ENCODE data around the gene SDF2L1.
"Not testable (repeated sequence)": the region's sequence is repeated elsewhere in the genome, so short reads cannot be mapped to it uniquely, and the experiment has no call there.

The SDF2L1 gene

DNA sequence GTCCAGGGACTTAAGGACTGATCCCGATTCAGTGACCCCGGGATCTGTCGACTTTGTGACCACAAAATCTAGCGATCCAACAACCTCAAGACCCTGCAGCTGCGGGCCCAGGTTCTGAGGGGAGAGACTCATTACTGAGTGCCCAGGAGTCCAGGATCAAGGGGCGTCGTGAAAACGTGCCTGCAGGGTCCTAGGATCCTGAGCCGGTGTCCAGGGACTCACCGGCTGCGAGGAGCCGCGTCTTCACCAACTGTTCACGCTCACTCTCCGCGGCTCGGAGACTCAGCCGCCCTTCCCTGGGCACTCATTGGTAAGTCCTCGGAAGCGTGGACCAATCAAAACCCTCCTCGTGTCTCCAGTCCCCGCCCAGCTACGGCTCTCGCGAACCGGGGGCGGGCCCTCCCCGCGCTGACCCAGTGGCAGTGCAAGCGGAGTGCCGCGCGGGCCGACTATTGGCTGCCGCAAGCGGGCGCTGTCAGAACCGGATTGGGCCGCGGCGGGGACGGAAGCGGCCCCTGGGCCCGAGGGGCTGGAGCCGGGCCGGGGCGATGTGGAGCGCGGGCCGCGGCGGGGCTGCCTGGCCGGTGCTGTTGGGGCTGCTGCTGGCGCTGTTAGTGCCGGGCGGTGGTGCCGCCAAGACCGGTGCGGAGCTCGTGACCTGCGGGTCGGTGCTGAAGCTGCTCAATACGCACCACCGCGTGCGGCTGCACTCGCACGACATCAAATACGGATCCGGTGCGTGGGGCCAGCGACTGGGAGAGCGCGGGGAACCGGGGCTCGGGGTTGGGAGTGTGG lies at the start of gene SDF2L1:
Gene SDF2L1, plus strand, starts transcription at position 514 of the 795 bp plus-strand sequence. Its CDS starts 35 bp downstream, at position 549.
- peak; percentile 99 for DNase-seq

DNA sequence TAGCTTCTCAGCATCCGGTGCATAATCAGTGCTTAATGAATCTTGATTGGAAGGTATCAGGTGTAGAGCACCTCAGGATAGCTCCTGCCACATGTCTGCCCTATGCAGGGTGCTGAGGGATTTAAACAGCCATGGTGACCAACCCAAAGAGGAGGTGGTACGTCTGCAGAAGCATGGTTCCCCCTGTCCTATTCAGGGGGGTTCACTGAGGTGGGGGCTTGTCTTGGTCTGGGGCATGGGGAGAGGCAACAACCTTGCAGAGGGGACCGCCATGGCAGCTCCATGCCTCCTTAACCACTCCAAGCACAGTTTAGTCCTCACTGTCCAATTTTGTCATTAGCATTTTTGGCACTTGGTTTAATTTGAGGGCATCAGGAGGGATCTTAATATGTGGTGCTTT lies 49.7 kb upstream of the SDF2L1 start:
- no peak for DNase-seq

DNA sequence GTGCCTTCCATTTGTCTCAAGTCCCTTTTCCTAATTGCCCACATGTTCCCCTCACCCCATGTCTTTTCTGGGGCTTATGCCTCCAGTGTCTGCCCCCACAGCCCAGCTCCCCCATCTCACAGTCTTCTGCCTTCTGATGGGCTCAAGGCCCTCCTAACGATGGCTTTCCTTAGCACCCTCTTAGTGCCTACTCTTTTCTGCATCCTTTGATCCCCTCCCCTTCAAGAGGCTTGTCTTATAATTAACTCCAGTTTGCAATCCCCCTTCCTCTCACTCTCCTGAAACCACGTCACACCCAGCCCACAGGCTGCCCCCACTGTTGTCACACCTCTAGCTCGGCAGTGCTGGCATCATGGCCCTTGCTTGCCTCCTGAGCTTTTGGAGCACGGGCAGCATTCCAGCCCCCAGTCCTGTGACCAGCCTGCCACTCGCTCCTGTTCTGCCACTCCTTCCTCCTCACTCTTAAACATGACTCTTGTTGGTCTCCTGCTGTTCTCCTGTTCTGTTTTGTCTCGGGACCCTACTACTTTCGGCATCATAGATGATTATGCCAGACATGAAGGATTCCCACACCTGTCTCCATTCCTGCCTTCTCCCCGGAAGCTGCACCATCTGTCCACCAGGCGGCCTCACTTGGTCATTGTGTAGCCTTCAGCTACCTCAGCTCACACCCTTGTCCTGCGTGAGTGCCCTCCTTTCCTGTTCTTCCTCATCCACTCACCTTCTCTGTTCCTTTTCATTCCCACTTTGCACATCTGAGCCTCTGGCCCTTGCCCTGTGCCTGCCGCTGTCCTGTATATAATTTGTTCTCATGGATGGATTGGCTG lies 48.5 kb upstream of the SDF2L1 start:
- DNase-seq = no peak

- DNase-seq = no peak
Measured at GRCh38 chr22:21594865-21595452, 47.1 kb upstream of the SDF2L1 start.

DNA sequence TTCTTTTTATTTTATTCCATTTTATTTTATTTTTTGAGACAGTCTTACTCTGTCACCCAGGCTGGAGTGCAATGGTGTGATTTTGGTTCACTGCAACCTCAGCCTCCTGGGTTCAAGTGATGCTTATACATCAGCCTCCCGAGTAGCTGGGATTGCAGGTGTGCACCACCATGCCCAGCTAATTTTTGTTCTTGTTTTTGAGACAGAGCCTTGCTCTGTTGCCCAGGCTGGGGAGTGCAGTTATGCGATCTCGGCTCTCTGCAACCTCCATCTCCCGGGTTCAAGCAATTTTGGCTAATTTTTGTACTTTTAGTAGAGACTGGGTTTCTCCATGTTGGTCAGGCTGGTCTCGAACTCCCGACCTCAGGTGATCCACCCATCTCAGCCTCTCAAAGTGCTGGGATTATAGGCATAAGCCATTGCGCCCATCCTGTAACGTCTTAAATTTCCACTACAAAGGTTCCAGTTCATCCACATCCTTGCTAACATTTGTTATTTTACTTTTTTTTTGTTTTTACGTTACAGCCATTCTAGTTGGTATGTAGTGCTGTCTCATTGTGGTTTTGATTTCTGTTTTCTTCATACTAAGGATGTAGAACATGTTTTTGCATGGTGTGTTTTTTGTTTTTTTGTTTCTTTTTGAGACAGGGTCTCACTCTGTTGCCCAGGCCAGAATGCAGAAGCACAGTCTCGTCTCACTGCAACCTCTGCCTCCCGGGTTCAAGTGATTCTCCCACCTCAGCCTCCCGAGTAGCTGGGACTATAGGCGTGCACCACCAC lies 45.6 kb upstream of the SDF2L1 start:
- DNase-seq = not testable (repeated sequence)

DNA sequence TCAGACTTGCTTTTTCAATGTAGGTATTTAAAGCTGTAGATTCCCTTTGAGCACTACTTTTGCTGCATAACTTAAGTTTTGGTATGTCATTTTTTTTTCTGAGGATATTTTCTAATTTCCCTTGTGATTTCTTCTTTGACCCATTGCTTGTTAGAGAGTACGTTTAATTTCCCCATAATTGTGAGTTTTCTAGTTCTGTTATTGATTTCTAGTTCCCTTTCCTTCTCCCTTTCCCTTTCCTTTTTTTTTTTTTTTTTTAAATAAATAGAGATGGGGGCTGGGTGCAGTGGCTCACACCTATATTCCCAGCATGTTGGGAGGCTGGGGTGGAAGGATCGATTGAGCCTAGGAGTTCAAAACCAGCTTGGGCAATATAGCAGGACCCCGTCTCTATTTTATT lies 43.8 kb upstream of the SDF2L1 start:
- no peak for DNase-seq

GRCh38 chr22:21599053-21599893 lies 42.8 kb upstream of the SDF2L1 start:
- DNase-seq = no peak

GRCh38 chr22:21602579-21602978 lies 39.5 kb upstream of the SDF2L1 start:
- no peak for DNase-seq

DNA sequence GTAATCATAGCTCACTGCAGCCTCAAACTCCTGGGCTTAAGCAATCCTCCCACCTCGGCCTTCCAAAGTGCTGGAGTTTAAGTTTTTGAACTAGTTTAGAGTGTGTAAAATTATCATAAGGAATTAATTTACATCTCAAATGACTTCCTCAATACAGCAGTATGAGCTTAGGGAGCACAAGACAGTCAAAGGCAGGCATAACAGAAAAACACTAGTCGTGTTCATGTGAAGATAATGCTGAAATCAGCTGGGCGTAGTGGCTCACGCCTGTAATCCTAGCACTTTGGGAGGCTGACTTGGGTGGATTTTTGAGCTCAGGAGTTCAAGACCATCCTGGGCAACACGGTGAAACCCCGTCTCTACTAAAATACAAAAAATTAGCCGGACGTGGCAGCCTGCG lies 38.1 kb upstream of the SDF2L1 start:
- DNase-seq = no peak

DNA sequence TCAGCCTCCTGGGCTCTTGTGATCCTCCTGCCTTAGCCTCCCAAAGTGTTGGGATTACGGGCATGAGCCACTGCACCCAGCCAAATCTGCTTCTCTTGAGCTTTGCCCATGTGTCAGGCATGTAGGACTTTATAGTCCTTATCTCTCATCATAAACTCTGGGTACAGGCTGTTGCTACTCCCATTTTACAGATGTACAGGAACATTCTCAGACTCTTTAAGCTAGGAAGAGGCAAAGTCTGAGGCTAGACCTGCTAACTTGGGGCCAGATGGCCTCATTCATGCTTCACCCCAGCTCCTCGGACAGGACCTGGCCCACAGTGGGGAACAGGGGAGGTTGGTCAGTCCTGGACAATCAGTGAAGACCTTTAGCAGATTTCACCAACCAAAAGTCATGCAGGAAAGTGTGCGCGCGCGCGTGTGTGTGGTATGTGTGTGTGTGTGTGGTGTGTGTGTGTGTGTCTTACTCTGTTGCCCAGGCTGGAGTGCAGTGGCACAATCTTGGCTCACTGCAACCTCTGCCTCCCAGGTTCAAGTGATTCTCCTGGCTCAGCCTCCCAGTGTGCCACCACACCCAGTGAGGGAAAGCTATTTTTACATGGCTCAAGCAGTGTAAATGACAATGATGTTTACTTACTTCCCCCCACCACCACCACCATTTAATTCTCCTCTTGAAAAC lies 36.1 kb upstream of the SDF2L1 start:
- DNase-seq = no peak

GRCh38 chr22:21606775-21607174 lies 35.3 kb upstream of the SDF2L1 start:
- no peak for DNase-seq

DNA sequence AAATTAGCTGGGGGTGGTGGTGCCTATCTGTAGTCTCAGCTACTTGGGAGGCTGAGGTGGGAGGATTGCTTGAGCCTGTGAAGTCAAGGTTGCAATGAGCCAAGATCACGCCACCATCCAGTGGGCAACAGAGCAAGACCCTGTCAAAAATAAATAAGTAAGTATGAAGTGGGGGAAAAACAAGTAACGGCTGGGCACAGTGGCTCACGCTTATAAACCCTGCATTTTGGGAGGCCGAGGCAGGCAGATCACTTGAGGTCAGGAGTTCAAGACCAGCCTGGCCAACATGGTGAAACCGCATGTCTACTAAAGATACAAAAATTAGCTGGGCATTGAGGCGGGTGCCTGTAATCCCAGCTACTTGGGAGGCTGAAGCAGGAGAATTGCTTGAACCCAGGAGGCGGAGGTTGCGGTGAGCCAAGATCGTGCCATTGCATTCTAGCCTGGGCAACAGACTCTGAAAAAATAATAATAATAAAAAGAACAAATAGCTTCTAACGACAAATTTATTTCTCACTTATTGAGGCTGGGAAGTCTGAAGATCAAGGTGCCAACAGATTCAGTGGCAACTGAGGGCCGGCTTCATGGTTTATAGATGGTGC lies 32.4 kb upstream of the SDF2L1 start:
- not testable (repeated sequence) for DNase-seq

DNA sequence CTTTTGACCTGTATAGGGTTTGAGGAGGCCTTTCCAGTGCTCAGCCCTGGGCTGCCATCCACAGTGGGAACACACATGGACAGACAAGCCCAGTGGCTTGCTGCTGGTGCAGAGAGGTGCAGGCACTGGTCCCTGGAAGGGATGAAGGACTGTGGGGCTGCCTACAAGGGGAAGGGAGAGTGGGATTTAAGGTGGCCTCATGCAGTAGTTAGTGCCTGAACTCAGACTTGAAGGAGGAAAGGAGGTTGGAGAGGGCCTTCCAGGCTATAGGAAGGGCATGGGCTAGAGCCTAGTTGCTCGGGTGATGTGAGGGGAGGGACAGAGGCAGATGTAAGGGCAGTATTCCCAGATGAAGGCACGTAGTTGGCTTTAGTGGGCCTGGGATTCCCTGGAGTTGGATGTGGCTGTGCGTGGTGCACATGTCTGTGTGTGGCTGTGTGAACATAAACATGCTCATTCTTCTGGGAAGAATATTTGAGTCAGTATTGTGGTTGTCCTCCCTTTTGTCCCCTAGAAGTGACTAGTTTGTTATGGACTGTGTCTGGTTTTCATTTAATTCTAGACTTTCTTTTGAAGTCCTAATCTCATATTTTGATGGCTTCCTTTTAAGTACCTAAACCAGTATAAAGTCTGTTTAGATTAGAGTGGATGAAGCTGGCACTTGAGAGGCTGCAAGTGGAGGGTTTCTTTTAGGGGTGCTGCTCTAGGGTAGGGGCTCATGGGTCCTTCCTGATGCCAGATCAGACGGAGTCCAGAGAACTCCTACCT lies 30.7 kb upstream of the SDF2L1 start:
- no peak for DNase-seq

- no peak for DNase-seq
Measured at GRCh38 chr22:21612858-21613257, 29.2 kb upstream of the SDF2L1 start.

DNA sequence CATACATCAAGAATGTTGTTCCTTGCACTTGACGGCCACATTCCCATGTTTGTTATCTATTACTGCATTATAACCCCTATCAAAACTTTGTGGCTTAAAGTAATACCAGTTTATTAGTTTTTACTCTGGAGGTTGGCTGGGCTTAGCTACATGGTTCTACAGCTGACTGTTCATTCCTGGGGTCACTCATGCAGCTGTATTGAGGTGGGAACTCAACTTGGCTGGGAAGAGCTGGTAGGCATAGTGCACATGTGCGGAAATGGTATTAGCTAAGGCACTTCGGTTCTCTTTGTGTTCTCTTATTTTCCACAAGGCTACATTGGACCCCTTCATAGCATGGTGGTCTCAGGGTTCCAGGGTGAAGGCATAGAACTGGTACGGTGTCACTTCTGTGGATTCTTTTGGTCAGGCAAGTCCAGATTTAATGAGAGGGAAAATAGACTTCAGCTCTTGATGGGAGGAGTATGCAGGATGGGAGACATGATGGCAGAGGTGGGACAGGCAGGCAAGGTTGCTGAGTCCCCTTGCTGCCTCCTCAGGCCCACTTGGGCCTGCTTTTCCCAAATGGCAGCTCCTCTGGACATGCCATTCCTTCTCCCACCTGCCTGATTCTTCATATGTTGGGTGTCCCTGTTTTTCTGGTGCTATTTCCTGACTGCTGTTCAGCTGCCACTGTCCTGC lies 28.4 kb upstream of the SDF2L1 start:
- DNase-seq = no peak

DNA sequence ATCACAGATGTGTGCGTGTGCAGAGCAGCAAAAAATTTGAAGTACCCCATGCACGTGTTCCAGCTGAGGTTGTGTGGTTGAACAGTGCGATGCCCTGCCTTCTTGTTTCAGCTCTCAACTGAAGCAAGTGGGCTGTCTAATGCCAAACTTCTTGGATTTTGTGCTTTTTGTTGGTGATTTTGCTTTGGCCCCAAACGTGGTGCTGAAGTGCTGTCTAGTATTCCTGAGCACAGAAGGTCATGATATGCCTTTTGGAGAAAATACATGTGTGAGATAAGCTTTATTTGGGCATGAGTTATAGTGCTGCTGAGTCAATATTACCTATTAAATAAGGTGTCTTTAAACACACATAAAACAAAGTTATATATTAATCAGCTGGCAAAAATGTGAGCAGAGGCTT lies 26.4 kb upstream of the SDF2L1 start:
- no peak for DNase-seq

DNA sequence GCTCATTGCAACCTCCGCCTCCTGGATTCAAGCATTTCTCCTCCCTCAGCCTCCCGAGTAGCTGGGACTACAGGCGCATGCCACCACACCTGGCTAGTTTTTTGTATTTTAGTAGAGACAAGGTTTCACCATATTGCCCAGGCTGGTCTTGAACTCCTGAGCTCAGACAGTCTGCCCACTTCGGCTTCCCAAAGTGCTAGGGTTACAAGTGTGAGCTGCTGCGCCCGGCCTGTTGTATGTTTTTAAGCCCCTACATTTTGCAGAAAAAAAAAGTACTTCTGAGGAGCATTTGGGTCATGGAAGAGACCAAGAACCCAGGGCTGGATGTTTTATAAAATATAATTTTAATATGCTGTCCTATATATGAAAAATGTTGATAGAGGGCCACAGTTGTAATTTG lies 24.8 kb upstream of the SDF2L1 start:
- DNase-seq = not testable (repeated sequence)

DNA sequence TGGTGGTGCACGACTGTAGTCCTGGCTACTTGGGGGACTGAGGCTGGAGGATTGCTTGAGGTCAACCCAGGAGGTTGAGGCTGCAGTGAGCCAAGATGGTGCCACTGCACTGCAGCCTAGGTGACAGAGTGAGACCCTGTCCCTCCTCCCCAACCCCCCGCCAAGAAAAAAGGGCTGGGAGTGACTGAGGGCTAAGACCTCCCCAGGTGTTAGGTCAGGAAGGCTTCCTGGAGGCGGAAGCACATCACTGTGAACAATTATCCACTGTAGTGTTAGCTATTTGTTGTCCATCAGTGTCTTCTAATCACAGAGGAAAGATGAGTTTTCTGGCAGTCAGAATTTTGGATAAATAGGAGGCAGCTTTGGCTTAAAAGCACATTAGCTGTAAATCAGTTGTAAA lies 21.1 kb upstream of the SDF2L1 start:
- no peak for DNase-seq

All from hematopoietic multipotent progenitor cell treated with erythropoietin and hydrocortisone succinate and interleukin-3 and kit ligand, for 6 days (in vitro differentiated cells).